GM19452 (cell line): ENCODE measurements around the gene CPAMD8.
"Not testable (repeated sequence)": the region's sequence is repeated elsewhere in the genome, so short reads cannot be mapped to it uniquely, and the experiment has no call there.

ENCODE experiments used
- ATAC-seq: cut with Tn5 transposase; IDR thresholded peaks from one replicate; pipeline ENCODE4 v1.9.1; 2021; ENCODE audit not compliant: unreplicated experiment

The CPAMD8 gene

GRCh38 chr19:16877581-16877980 is 149.0 kb downstream of the CPAMD8 start:
- no peak for ATAC-seq

DNA sequence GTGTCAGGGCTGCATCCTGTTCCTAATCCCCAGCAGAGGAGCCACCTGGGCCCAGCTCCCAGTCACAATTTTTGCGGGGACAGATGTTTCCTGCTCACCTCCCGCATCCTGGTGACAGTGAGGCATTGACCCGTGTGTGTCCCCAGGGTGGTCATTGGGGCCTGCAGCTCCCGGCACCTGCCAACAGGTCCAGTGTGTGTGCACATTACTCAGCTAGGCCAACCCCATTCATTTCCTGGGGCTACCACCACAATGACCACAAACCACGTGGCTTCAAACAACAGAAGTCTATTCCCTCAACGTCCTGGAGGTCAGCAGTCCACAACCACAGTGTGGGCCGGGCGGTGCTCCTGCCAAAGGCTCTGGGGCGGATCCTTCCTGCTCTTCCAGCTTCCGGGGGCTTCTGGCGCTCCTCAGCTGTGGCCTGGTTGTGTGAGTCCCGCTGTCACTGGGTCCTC is 149.7 kb downstream of the CPAMD8 start:
- ATAC-seq: no peak

- no peak for ATAC-seq
Observed at GRCh38 chr19:16875584-16876555, 150.7 kb downstream of the CPAMD8 start.

GRCh38 chr19:16874978-16875299 is 151.7 kb downstream of the CPAMD8 start:
- not testable (repeated sequence) for ATAC-seq

DNA sequence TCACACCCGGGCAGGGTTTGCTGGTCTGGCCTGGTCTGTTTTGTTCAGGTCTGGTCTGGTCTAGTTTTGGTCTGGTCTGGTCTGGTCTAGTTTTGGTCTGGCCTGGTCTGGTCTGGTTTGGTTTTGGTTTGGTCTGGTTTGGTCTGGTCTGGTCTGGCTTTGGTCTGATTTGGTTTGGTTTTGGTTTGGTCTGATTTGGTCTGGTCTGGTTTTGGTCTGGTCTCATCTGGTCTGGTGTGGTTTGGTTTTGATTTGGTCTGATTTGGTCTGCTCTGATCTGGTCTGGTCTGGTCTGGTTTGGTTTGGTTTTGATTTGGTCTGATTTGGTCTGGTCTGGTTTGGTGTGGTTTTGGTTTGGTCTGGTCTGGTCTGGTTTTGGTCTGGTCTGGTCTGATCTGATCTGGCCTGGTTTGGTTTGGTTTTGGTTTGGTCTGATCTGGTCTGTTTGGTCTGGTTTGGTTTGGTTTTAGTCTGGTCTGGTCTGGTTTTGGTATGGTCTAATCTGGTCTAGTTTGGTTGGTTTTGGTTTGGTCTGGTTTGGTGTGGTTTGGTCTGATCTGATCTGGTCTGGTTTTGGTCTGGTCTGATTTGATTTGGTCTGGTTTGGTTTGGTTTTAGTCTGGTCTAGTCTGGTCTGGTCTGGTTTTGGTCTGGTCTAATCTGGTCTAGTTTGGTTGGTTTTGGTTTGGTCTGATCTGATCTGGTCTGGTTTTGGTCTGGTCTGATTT is 152.2 kb downstream of the CPAMD8 start:
- no peak for ATAC-seq

DNA sequence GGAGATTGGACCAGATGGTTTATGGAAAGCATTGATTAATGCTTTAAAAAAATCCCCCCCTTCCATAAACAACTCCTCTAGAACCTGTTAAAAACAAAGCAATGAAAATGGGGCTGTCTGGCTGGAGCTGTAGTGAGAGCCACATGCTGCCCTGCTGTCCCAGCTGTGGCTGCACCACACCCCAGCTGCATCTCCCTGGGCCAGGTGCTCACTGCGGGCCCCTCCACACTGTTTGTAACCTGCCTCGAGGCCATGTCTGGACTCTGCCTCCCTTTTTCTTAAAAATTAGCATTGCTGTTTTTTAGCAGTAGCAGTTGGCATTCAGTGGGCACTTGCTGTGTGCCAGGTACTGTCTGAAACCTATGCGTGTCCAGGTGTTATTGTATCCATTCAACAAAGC is 153.0 kb downstream of the CPAMD8 start:
- no peak for ATAC-seq

DNA sequence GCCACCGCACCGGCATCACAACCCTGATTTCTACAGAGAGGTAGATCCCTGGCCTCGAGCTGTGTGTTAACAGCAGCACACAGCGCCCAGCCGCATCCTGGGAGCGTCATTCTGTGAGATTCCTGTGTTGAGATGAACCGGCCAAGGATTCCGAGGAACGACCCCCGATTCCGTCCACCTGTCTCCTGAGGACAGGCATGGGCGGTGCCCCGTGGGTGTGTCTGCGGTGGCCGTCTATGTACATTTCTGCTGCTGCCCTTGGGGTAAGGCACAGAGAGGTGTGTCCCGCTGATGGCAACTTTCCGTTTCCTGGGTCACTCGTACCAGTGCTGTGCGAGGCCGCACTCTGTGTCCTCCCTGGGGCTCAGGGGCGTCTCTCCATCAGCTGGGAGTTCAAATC is 153.9 kb downstream of the CPAMD8 start:
- no peak for ATAC-seq

GRCh38 chr19:16871871-16872270 is 154.7 kb downstream of the CPAMD8 start:
- no peak for ATAC-seq

DNA sequence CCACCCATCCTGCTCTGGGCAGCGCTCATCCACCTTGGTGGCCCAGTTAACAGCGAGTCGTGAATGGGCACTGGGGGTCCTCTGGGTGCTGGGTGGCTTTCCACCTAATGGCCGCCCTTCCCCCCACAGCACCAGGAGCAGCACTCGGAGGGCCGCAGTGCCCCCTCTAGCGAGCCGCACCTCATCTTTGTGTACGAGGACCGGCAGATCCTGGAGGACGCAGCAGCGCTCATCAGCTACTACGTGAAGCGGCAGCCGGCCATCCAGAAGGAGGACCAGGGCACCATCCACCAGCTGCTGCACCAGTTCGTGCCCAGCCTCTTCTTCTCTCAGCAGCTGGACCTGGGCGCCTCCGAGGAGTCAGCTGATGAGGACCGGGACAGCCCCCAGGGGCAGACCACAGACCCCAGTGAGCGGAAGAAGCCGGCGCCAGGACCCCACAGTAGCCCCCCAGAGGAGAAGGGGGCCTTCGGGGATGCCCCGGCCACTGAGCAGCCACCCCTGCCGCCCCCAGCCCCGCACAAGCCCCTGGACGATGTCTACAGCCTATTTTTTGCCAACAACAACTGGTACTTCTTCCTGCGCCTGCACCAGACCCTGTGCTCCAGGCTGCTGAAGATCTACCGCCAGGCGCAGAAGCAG is 157.2 kb downstream of the CPAMD8 start:
- no peak for ATAC-seq

GRCh38 chr19:16868423-16869130 is 158.0 kb downstream of the CPAMD8 start:
- ATAC-seq: no peak

GRCh38 chr19:16867211-16867610 is 159.4 kb downstream of the CPAMD8 start:
- no peak for ATAC-seq

GRCh38 chr19:16862826-16863415 is 163.7 kb downstream of the CPAMD8 start:
- ATAC-seq: no peak

DNA sequence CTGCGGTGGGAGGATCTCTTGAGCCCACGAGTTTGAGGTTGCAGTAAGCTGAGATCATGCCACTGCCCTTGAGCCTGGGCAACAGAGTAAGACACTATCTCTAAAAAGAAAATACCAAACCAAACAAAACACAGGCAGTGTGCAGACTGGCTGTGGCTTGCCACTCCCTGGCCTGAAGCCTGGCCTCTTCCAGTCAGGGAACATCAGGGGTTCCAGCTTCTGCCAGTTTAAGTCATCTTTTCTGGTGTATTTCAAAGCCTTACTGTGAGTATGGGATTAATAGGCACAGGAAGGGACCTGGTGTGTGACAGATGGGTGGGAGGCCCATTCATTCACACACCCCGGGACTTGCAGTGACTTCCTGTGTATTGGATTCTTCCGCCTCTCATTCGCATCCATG is 164.8 kb downstream of the CPAMD8 start:
- ATAC-seq: no peak

DNA sequence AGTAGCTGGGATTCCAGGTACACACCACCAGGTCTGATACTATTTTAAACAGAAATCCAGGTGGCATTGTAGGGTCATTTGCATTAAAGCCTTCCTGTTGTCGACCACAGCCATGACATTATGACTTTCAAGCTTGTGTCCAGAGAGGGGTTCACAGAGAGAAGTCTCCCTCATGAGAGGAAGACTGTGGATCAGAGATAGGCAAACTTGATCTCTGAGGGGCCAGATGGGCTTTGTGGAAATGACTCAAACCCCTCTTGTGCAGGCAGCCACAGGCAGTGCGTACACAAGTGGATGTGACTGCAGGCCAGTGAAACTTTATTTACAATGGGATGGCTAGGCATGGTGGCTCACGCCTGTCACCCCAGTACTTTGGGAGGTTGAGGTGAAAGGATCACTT is 165.6 kb downstream of the CPAMD8 start:
- no peak for ATAC-seq

DNA sequence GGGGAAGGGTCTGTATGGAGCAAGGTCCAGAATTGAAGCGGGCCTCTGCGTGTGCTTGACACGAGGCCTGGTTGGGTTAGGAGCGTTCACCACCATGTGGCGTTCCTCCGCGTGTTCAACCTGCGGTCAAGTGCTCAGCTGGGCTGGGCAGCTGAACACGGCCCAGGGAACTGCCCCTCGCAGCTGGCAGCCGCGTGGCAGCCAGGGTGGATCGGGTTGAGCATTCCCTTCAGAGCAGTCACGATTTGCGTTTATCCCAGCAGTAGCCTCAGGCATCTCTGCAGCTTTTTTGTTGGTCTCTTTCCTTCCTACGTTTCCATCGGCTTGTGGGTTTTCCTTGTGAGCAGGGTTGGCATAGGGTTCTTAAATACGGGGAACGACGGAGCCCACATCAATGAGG is 166.5 kb downstream of the CPAMD8 start:
- no peak for ATAC-seq

- ATAC-seq: no peak
Observed at GRCh38 chr19:16859626-16860025, 167.0 kb downstream of the CPAMD8 start.

- no peak for ATAC-seq
Observed at GRCh38 chr19:16856091-16856490, 170.5 kb downstream of the CPAMD8 start.

DNA sequence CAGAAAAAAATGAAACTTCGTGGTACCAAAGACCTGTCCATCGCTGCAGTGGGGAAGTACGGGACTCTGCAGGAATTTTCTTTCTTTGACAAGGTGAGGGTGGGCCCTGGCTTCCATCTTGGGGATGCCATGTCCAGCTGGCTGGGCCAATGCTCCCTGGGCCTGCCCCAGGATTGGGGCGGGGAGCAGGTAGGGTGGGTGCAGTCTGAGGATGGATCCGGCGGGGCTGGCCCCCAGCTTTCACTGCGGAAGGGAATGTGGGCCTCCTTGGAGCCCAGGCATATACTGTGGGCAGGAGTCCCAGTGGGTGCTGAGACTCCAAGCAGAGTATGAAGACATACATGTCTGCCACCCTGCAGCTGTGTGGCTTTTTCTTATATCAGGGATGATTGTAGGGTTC is 173.5 kb downstream of the CPAMD8 start:
- ATAC-seq: no peak

GRCh38 chr19:16851031-16851712 is 175.4 kb downstream of the CPAMD8 start:
- ATAC-seq: no peak

DNA sequence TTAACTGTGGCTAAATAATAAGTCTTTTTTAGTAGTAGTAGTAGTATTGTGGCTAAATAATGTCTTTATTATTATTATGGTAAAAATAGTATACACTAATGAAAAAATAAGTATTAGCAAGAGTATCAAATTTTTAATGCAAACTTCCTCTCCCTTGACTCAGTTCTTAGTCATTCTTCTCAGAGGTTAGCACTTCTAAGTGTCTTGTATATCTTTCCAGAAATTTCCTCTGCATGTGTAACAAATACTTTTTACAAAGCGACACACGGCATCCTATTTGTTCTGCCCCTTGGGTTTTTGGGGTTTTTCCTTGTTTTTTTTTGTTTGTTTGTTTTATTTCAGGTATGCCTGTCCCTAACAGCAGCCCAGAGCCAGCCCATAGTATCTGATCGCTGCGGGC is 176.5 kb downstream of the CPAMD8 start:
- ATAC-seq: no peak
